Neural progenitor cell (in vitro differentiated cells): Measurements from ENCODE around the gene AKAP6. TPM values are rescaled to one million over a fixed set of nuclear protein-coding genes. Genes with fewer than 3 reads are reported as not detected.

Experiments
- DNase-seq: peaks from one replicate; pipeline ENCODE4 v3.0.0-alpha.2; 2016; ENCODE audit warnings: low spot score
- H2AFZ ChIP-seq: fragments of 200-600 bp; sonication (generic); replicated peaks from 2 replicates; pipeline ENCODE4 v1.6.1; 2016; ENCODE audit warnings: antibody characterized with exemption
- H3F3A ChIP-seq: fragments of 200-600 bp; sonication (generic); 2 replicates; pipeline ENCODE4 v1.6.1; 2016; ENCODE audit warnings: antibody characterized with exemption, low read depth
- H3K27ac ChIP-seq: fragments of 200-600 bp; sonication (generic); 2 replicates; pipeline ENCODE4 v1.5.1; 2016; ENCODE audit warnings: mild to moderate bottlenecking
- H3K27me3 ChIP-seq: fragments of 200-600 bp; sonication (generic); 2 replicates; pipeline ENCODE4 v1.6.1; 2016; ENCODE audit warnings: mild to moderate bottlenecking, moderate library complexity
- H3K36me3 ChIP-seq: fragments of 200-600 bp; sonication (generic); 2 replicates; pipeline ENCODE4 v1.5.1; 2016
- H3K4me1 ChIP-seq: fragments of 200-600 bp; sonication (generic); 2 replicates; pipeline ENCODE4 v1.6.1; 2016; ENCODE audit warnings: mixed run types
- H3K4me2 ChIP-seq: fragments of 200-600 bp; sonication (generic); 2 replicates; pipeline ENCODE4 v1.6.1; 2016
- H3K4me3 ChIP-seq: fragments of 200-600 bp; sonication (generic); 2 replicates; pipeline ENCODE4 v1.5.1; 2016
- H3K79me2 ChIP-seq: fragments of 200-600 bp; sonication (generic); 2 replicates; pipeline ENCODE4 v1.6.1; 2016; ENCODE audit warnings: low read depth
- H3K9ac ChIP-seq: fragments of 200-600 bp; sonication (generic); 2 replicates; pipeline ENCODE4 v1.6.1; 2016
- H3K9me3 ChIP-seq: fragments of 200-600 bp; sonication (generic); 2 replicates; pipeline ENCODE4 v1.5.1; 2016; ENCODE audit warnings: low read depth
- H4K20me1 ChIP-seq: fragments of 200-600 bp; sonication (generic); 2 replicates; pipeline ENCODE4 v1.6.1; 2016; ENCODE audit warnings: low read depth
- H3K27ac Mint-ChIP-seq: 3 replicates; pipeline ENCODE4 v1.8.0; 2021; ENCODE audit warnings: mixed read lengths
- H3K27me3 Mint-ChIP-seq: 2 replicates; pipeline ENCODE4 v1.8.0; 2022; ENCODE audit warnings: low read depth, mild to moderate bottlenecking, inconsistent platforms, moderate library complexity, mixed read lengths; ENCODE audit not compliant: insufficient read depth
- H3K36me3 Mint-ChIP-seq: 3 replicates; pipeline ENCODE4 v1.8.0; 2021; ENCODE audit warnings: mixed read lengths
- H3K4me1 Mint-ChIP-seq: 3 replicates; pipeline ENCODE4 v1.8.0; 2021; ENCODE audit warnings: mixed read lengths
- H3K4me3 Mint-ChIP-seq: 3 replicates; pipeline ENCODE4 v1.8.0; 2021; ENCODE audit warnings: mild to moderate bottlenecking, moderate library complexity, mixed read lengths
- H3K9me3 Mint-ChIP-seq: 3 replicates; pipeline ENCODE4 v1.8.0; 2020; ENCODE audit warnings: mixed read lengths
- CTCF ChIP-seq: fragments of 200-600 bp; sonication (generic); IDR thresholded peaks from 2 replicates; pipeline ENCODE4 v1.5.1; 2017; ENCODE audit warnings: antibody characterized with exemption, mild to moderate bottlenecking
- EZH2 ChIP-seq: fragments of 200-600 bp; sonication (generic); IDR thresholded peaks from 2 replicates; pipeline ENCODE4 v1.6.1; 2017; ENCODE audit warnings: antibody characterized with exemption, mild to moderate bottlenecking, moderate library complexity
- EZH2phosphoT487 ChIP-seq: fragments of 200-600 bp; sonication (generic); IDR thresholded peaks from 2 replicates; pipeline ENCODE4 v1.6.1; 2017; ENCODE audit warnings: antibody characterized with exemption
- total RNA-seq: library from RNA; depleted of rRNA; stranded (reverse); fragments of >200 nt; gene quantifications from 2 replicates; pipeline ENCODE4 v1.2.3, GENCODE V29; 2015; ENCODE audit warnings: low replicate concordance

Gene AKAP6
- total RNA-seq, 1 donor from 2014 or later, result 3.7 TPM

- H3K36me3 ChIP-seq, result no peaks in the 10 kb centered on the region
- no peak overlapping the region for H3K9ac ChIP-seq
- TF ChIP-seq EZH2phosphoT487, result no peak
- no peak for TF ChIP-seq EZH2
- no peak for TF ChIP-seq CTCF
- Mint-ChIP-seq H3K4me1 (peaks cover 12% of the 10 kb centered on the region), H3K36me3 (no peaks in the 10 kb centered on the region), H3K4me3 (no peak overlapping the region), H3K27me3 (no peaks in the 10 kb centered on the region), H3K27ac (no peak overlapping the region), H3K9me3 (no peaks in the 10 kb centered on the region)
- no peaks in the 10 kb centered on the region for H3K27me3 ChIP-seq
- H3F3A ChIP-seq, result no peaks in the 10 kb centered on the region
- H3K27ac ChIP-seq, result no peak overlapping the region
- H3K4me1 ChIP-seq, result no peaks in the 10 kb centered on the region
- no peak overlapping the region for H3K4me2 ChIP-seq
- no peak overlapping the region for H3K4me3 ChIP-seq
- no peaks in the 10 kb centered on the region for H3K79me2 ChIP-seq
- H3K9me3 ChIP-seq, result no peaks in the 10 kb centered on the region
- DNase-seq, result no peak
- no peak overlapping the region for H2AFZ ChIP-seq
- H4K20me1 ChIP-seq, result no peaks in the 10 kb centered on the region
Measured at GRCh38 chr14:32514681-32515080, 185.6 kb downstream of the AKAP6 start.

DNA sequence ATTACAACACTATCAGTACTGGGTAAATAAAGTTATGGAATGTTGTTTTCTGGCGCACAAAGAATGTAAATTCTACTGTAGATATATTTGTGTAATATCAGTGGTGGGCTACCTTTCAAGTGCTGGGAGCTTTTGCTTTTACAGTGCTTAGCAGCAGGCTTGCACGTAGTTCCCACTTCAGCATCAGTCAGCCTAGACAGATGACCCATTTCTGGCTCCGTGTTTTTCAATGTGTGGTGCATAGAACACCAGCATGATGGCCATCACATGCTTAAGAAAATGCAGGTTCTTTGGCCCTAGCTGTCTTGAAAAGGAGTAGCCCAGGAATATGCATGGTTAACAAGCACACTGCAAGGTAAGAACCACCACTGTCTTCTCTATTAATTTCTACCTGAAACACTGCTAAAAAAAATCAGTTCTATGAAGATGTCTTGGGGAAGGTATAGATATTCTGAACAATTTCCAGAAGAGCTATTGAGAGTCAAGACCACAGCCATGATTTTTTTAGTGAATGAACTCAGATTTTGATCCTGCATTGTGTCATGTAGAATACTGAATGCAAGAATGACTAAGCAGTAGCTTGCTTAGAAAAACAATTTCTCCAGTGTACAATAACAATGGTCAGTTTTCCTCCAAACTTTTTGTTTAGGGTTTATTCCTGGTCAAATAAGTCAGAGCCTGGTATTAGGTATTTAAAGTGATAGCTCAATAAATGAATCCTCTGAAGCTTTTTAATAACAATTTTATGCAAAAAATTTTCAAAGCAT is 195.7 kb downstream of the AKAP6 start:
- H3K36me3 ChIP-seq, result no peaks in the 10 kb centered on the region
- no peak overlapping the region for H3K4me2 ChIP-seq
- H3K4me1 ChIP-seq, result no peaks in the 10 kb centered on the region
- H3K79me2 ChIP-seq, result no peaks in the 10 kb centered on the region
- H3K27me3 ChIP-seq, result no peaks in the 10 kb centered on the region
- no peak overlapping the region for H3K9ac ChIP-seq
- H3K4me3 ChIP-seq, result no peak overlapping the region
- DNase-seq, result no peak
- no peak overlapping the region for H2AFZ ChIP-seq
- no peaks in the 10 kb centered on the region for H3K9me3 ChIP-seq
- no peaks in the 10 kb centered on the region for H3F3A ChIP-seq
- Mint-ChIP-seq H3K4me1 (no peaks in the 10 kb centered on the region), H3K36me3 (no peaks in the 10 kb centered on the region), H3K9me3 (peaks cover 11% of the 10 kb centered on the region), H3K27me3 (no peaks in the 10 kb centered on the region), H3K27ac (no peak overlapping the region), H3K4me3 (no peak overlapping the region)
- TF ChIP-seq EZH2 (no peak), EZH2phosphoT487 (no peak), CTCF (no peak)
- H3K27ac ChIP-seq, result no peak overlapping the region
- H4K20me1 ChIP-seq, result no peaks in the 10 kb centered on the region

- no peaks in the 10 kb centered on the region for H3K79me2 ChIP-seq
- H3K36me3 Mint-ChIP-seq, result no peaks in the 10 kb centered on the region
- no peaks in the 10 kb centered on the region for H3K27me3 ChIP-seq
- H3K9me3 ChIP-seq, result no peaks in the 10 kb centered on the region
- no peaks in the 10 kb centered on the region for H4K20me1 ChIP-seq
- no peak for DNase-seq
- H2AFZ ChIP-seq, result no peak overlapping the region
- H3K27ac ChIP-seq, result no peak overlapping the region
- no peaks in the 10 kb centered on the region for H3K4me1 ChIP-seq
- no peak overlapping the region for H3K27ac Mint-ChIP-seq
- H3K9me3 Mint-ChIP-seq, result peaks cover 9% of the 10 kb centered on the region
- no peaks in the 10 kb centered on the region for H3K27me3 Mint-ChIP-seq
- H3F3A ChIP-seq, result no peaks in the 10 kb centered on the region
- TF ChIP-seq CTCF (no peak), EZH2 (no peak), EZH2phosphoT487 (no peak)
- no peak overlapping the region for H3K4me3 ChIP-seq
- no peak overlapping the region for H3K4me3 Mint-ChIP-seq
- no peak overlapping the region for H3K4me2 ChIP-seq
- no peak overlapping the region for H3K9ac ChIP-seq
- H3K4me1 Mint-ChIP-seq, result no peaks in the 10 kb centered on the region
- H3K36me3 ChIP-seq, result no peaks in the 10 kb centered on the region
Measured at GRCh38 chr14:32525591-32525990, 196.5 kb downstream of the AKAP6 start.
